Activated T-helper 1 cell treated with anti-CD3 and anti-CD28 coated beads, Interleukin-12 subunit alpha, Interleukin-12 subunit beta, Interleukin-2, Interleukin-4 antibody, amounts not matched to agents 30 ng/mL and 10 ng/mL and 1 ng/mL, durations not matched to agents 14 hours and 24 hours and 36 hours (primary cell): Measurements from ENCODE around the gene EN2. TPM values are rescaled to one million over a fixed set of nuclear protein-coding genes. Genes with fewer than 3 reads are reported as not detected.

ENCODE experiments used
- DNase-seq: peaks from one replicate; pipeline ENCODE4 v3.0.0; 2021; ENCODE audit warnings: low spot score
- H3K27ac Mint-ChIP-seq: one replicate; pipeline ENCODE4 v1.8.0; 2021; ENCODE audit warnings: mild to moderate bottlenecking, mixed read lengths
- H3K27me3 Mint-ChIP-seq: one replicate; pipeline ENCODE4 v1.8.0; 2022; ENCODE audit warnings: mild to moderate bottlenecking, moderate library complexity, mixed read lengths; ENCODE audit not compliant: insufficient read depth
- H3K36me3 Mint-ChIP-seq: one replicate; pipeline ENCODE4 v1.8.0; 2021; ENCODE audit warnings: low read depth, mixed read lengths
- H3K4me1 Mint-ChIP-seq: one replicate; pipeline ENCODE4 v1.8.0; 2021; ENCODE audit warnings: low read depth, mixed read lengths
- H3K4me3 Mint-ChIP-seq: one replicate; pipeline ENCODE4 v1.8.0; 2021; ENCODE audit warnings: mild to moderate bottlenecking, moderate library complexity, mixed read lengths
- H3K9me3 Mint-ChIP-seq: one replicate; pipeline ENCODE4 v1.8.0; 2021; ENCODE audit warnings: mixed read lengths
- intact Hi-C: fragments of 100-400 bp; cut with micrococcal nuclease; formaldehyde crosslinking; loops from one replicate; pipeline ENCODE4 v1.15.1; 2024
- total RNA-seq: library from RNA; stranded (reverse); gene quantifications from 2 replicates; pipeline ENCODE4 v1.2.3, GENCODE V29; 2022

Gene EN2
- total RNA-seq, 1 donor from 2014 or later = not detected

GRCh38 chr7:155420116-155420515 is 37.8 kb upstream of the EN2 start:
- no peak for DNase-seq
- no peaks in the 10 kb centered on the region for H3K4me1 Mint-ChIP-seq
- no peak overlapping the region for H3K4me3 Mint-ChIP-seq
- H3K36me3 Mint-ChIP-seq = no peaks in the 10 kb centered on the region
- H3K27me3 Mint-ChIP-seq = peaks cover 2% of the 10 kb centered on the region
- H3K9me3 Mint-ChIP-seq = no peaks in the 10 kb centered on the region
- intact Hi-C loops = no loop called here
- H3K27ac Mint-ChIP-seq = no peak overlapping the region

DNA sequence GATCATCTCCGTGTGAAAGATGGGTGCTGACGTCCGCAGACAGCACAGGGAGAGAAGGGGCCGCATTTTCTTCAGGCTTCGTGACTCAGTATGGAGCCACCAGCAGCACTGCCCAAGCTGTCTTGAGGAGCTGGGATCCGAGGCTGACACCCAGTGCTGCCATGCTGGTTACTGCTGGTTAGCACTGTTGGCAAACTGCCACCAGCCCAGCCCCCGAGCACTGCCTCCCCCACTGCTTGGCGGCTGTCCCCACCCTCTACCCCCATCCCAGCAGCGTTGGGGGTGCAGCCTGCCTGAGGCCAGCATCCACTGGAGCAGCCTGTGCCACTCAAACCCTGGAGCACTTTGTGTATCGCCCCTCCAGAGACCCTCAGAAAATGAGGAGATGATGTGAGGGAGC is 35.8 kb upstream of the EN2 start:
- Mint-ChIP-seq H3K27ac (no peak overlapping the region), H3K9me3 (no peaks in the 10 kb centered on the region), H3K27me3 (no peaks in the 10 kb centered on the region), H3K4me3 (no peak overlapping the region), H3K36me3 (no peaks in the 10 kb centered on the region), H3K4me1 (no peaks in the 10 kb centered on the region)
- intact Hi-C loops = no loop called here
- no peak for DNase-seq

- H3K4me3 Mint-ChIP-seq = no peak overlapping the region
- H3K36me3 Mint-ChIP-seq = no peaks in the 10 kb centered on the region
- no peak for DNase-seq
- no peaks in the 10 kb centered on the region for H3K9me3 Mint-ChIP-seq
- no peak overlapping the region for H3K27ac Mint-ChIP-seq
- intact Hi-C loops = no loop called here
- no peaks in the 10 kb centered on the region for H3K4me1 Mint-ChIP-seq
- no peaks in the 10 kb centered on the region for H3K27me3 Mint-ChIP-seq
These were observed 35.2 kb upstream of the EN2 start for GRCh38 chr7:155422599-155423336.

- no peaks in the 10 kb centered on the region for H3K36me3 Mint-ChIP-seq
- no peak for DNase-seq
- no peak overlapping the region for H3K4me3 Mint-ChIP-seq
- intact Hi-C loops = no loop called here
- no peaks in the 10 kb centered on the region for H3K9me3 Mint-ChIP-seq
- no peaks in the 10 kb centered on the region for H3K4me1 Mint-ChIP-seq
- H3K27me3 Mint-ChIP-seq = peaks cover 3% of the 10 kb centered on the region
- no peak overlapping the region for H3K27ac Mint-ChIP-seq
These were observed 34.3 kb upstream of the EN2 start for GRCh38 chr7:155423337-155424285.

- Mint-ChIP-seq H3K4me1 (no peaks in the 10 kb centered on the region), H3K36me3 (no peaks in the 10 kb centered on the region), H3K27ac (no peak overlapping the region), H3K27me3 (peaks cover 3% of the 10 kb centered on the region), H3K4me3 (no peak overlapping the region), H3K9me3 (no peaks in the 10 kb centered on the region)
- intact Hi-C loops = no loop called here
- DNase-seq = no peak
These were observed 33.5 kb upstream of the EN2 start for GRCh38 chr7:155424301-155425010.

DNA sequence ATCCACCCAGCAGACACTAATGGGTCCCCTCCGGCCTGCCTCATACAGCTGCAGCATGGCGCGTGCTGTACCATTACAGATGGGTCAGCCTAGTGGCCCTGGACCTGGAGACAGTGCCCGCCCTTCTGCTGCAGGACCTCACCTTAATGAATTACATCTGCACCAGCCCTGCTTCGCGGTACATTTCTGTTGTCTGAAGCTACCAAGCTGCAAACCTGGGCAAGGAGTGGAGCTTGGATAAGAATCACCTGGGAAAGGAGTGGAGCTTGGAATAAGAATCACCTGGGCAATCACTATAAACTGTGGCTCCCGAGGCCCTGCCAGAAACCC is 33.0 kb upstream of the EN2 start:
- intact Hi-C loops = no loop called here
- H3K27me3 Mint-ChIP-seq = peaks cover 3% of the 10 kb centered on the region
- H3K4me1 Mint-ChIP-seq = no peaks in the 10 kb centered on the region
- H3K9me3 Mint-ChIP-seq = no peaks in the 10 kb centered on the region
- H3K27ac Mint-ChIP-seq = no peak overlapping the region
- DNase-seq = no peak
- no peak overlapping the region for H3K4me3 Mint-ChIP-seq
- H3K36me3 Mint-ChIP-seq = no peaks in the 10 kb centered on the region

- Mint-ChIP-seq H3K27me3 (peaks cover 10% of the 10 kb centered on the region), H3K9me3 (no peaks in the 10 kb centered on the region), H3K27ac (no peak overlapping the region), H3K4me1 (no peaks in the 10 kb centered on the region), H3K4me3 (no peak overlapping the region), H3K36me3 (no peaks in the 10 kb centered on the region)
- intact Hi-C loops = no loop called here
- no peak for DNase-seq
These were observed 32.0 kb upstream of the EN2 start for GRCh38 chr7:155425887-155426286.

GRCh38 chr7:155426543-155427410 is 31.2 kb upstream of the EN2 start:
- DNase-seq = no peak
- no peaks in the 10 kb centered on the region for H3K9me3 Mint-ChIP-seq
- H3K4me3 Mint-ChIP-seq = no peak overlapping the region
- H3K4me1 Mint-ChIP-seq = no peaks in the 10 kb centered on the region
- intact Hi-C loops = no loop called here
- H3K27me3 Mint-ChIP-seq = peaks cover 12% of the 10 kb centered on the region
- H3K27ac Mint-ChIP-seq = no peak overlapping the region
- no peaks in the 10 kb centered on the region for H3K36me3 Mint-ChIP-seq

DNA sequence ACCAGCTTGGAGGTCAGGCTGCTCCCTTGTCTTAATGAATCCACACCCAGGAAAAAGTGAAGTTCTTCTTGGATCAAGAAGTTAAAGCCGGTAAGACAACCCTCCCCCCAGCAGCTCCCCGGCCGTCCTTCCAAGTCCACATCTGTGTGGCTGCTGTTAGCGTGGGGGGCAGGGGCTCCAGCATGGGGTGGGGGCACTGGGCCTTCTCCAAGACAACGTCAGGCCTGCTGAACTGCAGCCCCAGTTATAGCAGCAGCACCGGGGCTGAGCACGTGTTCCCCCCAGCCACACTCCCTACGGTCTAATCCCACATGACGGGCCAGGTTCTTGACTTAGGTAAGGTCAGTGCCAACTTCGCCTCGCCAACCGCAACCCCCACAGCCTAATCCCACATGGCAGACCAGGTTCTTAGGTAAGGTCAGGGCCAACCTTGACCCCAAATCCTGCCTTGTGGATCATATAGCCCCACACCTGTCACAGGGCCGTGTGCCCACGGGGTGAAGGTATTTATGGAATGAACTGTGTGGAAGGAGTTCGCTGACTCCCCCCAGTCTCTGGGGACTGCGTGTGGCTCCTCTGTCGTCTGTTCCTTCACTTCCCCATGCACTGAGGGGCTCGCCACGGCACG is 30.4 kb upstream of the EN2 start:
- H3K27me3 Mint-ChIP-seq = peaks cover 12% of the 10 kb centered on the region
- no peaks in the 10 kb centered on the region for H3K9me3 Mint-ChIP-seq
- H3K4me3 Mint-ChIP-seq = no peak overlapping the region
- H3K36me3 Mint-ChIP-seq = no peaks in the 10 kb centered on the region
- no peak for DNase-seq
- no peaks in the 10 kb centered on the region for H3K4me1 Mint-ChIP-seq
- no peak overlapping the region for H3K27ac Mint-ChIP-seq
- intact Hi-C loops = no loop called here

- H3K27ac Mint-ChIP-seq = no peak overlapping the region
- DNase-seq = no peak
- H3K27me3 Mint-ChIP-seq = peaks cover 14% of the 10 kb centered on the region
- no peaks in the 10 kb centered on the region for H3K4me1 Mint-ChIP-seq
- intact Hi-C loops = no loop called here
- no peaks in the 10 kb centered on the region for H3K36me3 Mint-ChIP-seq
- H3K9me3 Mint-ChIP-seq = no peaks in the 10 kb centered on the region
- H3K4me3 Mint-ChIP-seq = no peak overlapping the region
These were observed 29.6 kb upstream of the EN2 start for GRCh38 chr7:155428171-155428834.

DNA sequence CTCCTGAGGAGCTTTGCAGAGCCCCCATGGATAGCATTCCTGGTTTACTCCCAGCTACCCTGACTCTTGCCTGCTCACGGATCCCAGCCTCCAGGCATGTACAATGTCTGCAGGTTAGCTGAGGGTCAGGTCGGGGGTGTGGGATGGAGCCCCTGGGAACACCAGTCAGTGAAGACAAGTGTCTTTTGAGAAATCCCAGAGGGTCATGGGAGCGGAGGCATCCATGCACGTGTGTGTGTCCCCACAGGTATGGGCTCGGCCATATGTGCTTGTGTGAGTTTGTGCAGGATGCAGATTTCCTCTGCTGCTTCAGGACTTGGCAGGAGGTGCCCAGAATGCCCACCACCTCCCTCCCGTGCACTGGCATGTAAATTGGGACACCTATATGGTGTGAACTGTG is 28.3 kb upstream of the EN2 start:
- peaks cover 14% of the 10 kb centered on the region for H3K27me3 Mint-ChIP-seq
- no peak overlapping the region for H3K27ac Mint-ChIP-seq
- no peak for DNase-seq
- no peaks in the 10 kb centered on the region for H3K4me1 Mint-ChIP-seq
- no peaks in the 10 kb centered on the region for H3K36me3 Mint-ChIP-seq
- H3K9me3 Mint-ChIP-seq = no peaks in the 10 kb centered on the region
- H3K4me3 Mint-ChIP-seq = no peak overlapping the region
- intact Hi-C loops = no loop called here

DNA sequence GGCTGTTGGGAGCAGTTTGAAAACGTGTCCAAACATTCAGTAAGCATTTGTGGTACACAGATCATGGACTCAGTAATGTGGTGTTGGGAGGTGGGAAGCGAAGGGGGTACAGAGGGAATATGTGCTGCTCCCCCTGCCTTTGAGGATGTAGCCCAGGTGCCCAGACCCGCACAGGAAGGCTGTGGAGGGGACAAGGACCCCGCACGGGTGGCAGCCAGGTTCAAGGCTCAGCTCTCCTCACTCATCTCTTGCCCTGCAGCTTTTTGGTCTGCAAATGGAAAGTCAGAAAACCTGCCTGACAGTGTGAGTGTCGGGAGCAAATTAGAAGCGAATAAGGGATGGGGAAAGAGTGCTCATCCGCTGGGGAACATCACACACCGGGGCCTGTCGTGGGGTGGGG is 27.3 kb upstream of the EN2 start:
- Mint-ChIP-seq H3K4me1 (no peaks in the 10 kb centered on the region), H3K9me3 (no peaks in the 10 kb centered on the region), H3K27ac (no peak overlapping the region), H3K36me3 (no peaks in the 10 kb centered on the region), H3K27me3 (peaks cover 14% of the 10 kb centered on the region), H3K4me3 (no peak overlapping the region)
- intact Hi-C loops = no loop called here
- DNase-seq = no peak
